IPS DF 4.7 (cell line): Measurements from ENCODE around the gene GNG12.

ENCODE experiments used
- DNase-seq: peaks from one replicate; pipeline ENCODE4 v3.0.0-alpha.2; 2013; ENCODE audit warnings: low spot score; ENCODE audit errors: extremely low read depth

The GNG12 gene

DNA sequence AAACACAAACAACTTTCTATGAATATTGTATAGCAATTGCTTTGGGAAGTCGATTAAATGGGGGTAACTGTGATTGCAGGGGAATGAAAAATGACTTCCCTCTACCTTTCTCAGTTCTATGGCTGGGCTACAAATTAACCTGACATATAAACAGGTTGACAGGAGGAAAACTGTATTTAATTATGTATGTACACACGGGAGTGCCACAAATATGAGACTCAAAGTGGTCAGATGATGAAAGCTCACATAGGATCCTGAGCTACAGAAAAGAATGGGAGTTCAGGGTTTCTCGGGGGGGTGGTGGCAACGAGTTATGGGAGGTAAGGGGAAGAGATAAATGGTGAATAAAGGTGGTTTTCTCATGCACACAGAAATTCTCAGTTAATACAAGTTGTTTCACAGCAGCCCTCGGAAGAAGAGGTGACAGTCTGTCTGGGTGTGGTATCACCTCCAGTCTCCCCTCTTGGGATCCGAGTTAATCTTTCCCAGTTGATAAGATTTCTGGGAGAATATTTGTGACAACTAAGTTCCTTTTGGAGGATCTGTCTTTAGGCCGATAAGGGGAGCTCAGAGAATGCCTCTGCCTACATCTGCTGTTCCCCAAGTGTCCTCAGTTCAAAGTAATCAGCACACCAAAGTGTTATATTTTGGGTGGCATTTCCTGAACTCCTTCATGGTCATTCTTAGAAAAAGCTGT is 122.0 kb downstream of the GNG12 start:
- DNase-seq: no peak

- no peak for DNase-seq
Measured at GRCh38 chr1:67710417-67710816, 122.8 kb downstream of the GNG12 start.

- no peak for DNase-seq
Measured at GRCh38 chr1:67708606-67709005, 124.7 kb downstream of the GNG12 start.

- no peak for DNase-seq
Measured at GRCh38 chr1:67705735-67706453, 127.4 kb downstream of the GNG12 start.

DNA sequence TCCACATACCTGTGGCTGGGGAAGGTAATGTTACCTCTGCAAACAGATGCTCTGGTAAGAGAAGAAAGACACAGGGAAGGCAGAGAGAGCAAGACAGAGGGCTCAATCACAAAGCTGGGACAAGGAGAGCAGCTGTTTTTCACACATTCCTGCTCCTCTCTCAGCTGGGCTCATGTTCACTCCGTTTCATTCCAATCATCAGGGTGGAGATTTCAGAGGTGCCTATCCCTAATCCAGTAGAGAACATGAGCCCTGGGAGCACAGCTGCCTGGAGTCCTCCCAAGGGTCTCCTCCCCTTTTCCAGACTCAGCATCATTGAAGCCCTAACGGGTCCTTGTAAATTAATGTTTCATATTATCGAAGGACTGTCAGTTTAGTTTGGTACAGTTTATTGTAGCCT is 128.9 kb downstream of the GNG12 start:
- no peak for DNase-seq

GRCh38 chr1:67701876-67702275 is 131.4 kb downstream of the GNG12 start:
- no peak for DNase-seq

- no peak for DNase-seq
Measured at GRCh38 chr1:67700692-67701410, 132.4 kb downstream of the GNG12 start.

DNA sequence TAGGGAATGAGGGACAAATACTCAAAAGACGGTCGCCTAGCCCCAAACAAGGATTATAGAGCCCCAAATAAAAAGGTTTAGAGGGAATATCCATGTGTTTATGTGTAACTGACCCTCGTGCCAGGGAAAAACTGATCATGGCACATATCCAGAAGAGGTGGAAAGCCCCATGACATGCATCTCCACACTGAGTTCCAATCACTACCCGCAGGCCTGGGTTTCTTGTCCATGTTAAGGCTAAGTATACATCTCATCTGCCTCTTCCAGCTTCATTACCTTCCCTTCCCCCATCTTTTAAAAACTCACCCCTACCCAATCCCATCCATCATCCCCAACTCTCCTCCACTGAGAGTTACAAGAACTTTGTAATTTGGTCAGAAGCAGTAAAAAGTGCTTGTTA is 133.0 kb downstream of the GNG12 start:
- no peak for DNase-seq

- no peak for DNase-seq
Measured at GRCh38 chr1:67696708-67697107, 136.6 kb downstream of the GNG12 start.

DNA sequence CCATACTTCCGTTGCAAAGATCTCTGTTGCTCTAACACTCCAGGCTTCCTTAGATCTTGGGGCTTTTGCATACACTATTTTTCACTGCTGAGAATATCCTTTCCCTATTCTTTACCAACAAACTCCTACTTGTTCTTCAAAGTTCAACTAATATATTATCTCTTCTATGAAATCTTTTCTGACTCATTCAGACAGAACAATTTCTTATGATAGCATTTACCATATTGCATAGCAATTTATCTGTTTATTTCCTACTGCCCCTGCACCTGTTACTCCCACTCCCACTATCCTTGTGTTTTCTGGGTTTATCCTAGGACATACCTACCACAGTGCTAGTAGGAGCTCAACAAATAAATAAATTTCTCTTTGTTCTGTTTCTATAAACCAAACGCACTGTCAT is 137.3 kb downstream of the GNG12 start:
- DNase-seq: no peak

GRCh38 chr1:67691712-67692111 is 141.6 kb downstream of the GNG12 start:
- no peak for DNase-seq

- no peak for DNase-seq
Measured at GRCh38 chr1:67690411-67690810, 142.9 kb downstream of the GNG12 start.

- DNase-seq: no peak
Measured at GRCh38 chr1:67690018-67690363, 143.3 kb downstream of the GNG12 start.

GRCh38 chr1:67689267-67690017 is 143.8 kb downstream of the GNG12 start:
- no peak for DNase-seq

DNA sequence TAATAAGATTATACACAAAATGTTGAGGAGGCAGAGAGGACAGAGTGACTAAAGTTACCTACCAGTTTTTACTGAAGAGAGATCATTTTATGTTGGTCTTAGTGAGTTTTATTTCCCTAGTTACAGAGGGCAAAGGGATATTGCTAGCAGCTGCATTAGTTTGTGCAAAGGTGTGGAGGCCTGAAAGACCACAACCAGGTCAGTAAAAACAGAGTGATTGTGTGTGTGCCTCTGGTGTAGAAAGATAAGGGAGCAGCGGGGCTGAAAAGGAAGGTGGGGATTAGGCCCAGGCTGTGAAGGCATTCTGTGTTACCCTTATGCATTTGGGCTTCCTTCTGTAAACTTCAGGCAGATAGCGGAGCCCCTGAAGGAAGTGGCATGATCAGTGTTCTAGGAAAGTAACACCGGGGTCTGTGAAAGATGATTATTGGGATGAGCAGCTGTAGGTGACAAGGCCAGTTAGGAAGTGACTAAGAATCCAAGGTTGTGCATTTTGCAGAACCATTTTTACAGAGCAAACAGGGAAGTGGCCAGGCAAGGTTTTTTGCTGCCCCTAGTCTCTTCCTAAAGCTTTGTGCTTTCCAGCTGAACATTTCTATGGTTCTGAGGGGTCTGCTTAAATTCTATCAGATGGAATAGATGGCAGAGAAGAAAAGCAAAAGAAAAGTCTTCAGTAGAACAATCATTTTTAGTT is 144.6 kb downstream of the GNG12 start:
- DNase-seq: no peak

- no peak for DNase-seq
Measured at GRCh38 chr1:67687649-67688048, 145.6 kb downstream of the GNG12 start.

DNA sequence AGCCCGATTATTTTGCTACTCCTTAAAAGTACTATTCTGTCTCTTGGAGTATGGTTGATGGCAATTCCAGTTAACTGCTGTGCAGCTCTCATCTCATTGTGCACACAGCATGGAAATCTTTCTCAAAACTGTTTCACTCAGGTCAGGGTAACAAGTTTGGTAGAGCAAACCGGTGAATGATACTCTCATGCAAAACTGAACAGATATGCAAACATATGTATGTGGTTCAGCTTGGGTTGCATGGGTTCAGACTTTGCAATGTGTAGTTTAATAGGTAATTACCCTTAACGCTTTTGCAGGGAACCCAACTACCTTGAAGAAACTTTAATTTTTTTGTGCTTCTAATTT is 146.1 kb downstream of the GNG12 start:
- DNase-seq: no peak

DNA sequence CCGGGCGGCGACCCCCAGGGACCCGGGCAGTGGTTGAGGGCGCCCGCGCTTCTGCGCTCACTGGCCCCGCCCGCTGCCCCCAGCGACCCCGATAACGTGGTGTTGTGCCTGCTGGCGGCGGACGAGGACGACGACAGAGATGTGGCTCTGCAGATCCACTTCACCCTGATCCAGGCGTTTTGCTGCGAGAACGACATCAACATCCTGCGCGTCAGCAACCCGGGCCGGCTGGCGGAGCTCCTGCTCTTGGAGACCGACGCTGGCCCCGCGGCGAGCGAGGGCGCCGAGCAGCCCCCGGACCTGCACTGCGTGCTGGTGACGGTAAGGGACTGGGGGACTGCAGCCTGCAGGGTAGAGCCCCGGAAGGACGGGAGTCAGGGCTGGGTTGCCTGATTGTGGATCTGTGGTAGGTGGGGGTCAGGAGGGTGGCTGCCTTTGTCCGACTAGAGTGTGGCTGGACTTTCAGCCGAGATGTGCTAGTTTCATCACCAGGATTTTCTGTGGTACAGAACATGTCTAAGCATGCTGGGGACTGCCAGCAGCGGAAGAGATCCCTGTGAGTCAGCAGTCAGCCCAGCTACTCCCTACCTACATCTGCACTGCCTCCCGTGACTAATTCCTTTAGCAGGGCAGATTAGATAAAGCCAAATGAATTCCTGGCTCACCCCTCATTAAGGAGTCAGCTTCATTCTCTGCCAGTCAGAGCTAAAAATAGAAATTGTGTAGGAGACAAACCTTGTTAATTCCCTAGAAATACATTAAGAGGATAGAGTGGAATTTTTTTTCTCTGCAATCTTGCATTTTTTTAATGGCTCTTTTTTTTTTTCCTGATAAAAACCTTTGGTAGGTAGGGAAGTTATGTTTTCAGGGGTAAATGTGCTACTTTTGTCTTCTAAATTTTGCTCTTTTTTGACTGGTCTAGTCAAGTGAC is 146.7 kb downstream of the GNG12 start:
- DNase-seq: no peak

DNA sequence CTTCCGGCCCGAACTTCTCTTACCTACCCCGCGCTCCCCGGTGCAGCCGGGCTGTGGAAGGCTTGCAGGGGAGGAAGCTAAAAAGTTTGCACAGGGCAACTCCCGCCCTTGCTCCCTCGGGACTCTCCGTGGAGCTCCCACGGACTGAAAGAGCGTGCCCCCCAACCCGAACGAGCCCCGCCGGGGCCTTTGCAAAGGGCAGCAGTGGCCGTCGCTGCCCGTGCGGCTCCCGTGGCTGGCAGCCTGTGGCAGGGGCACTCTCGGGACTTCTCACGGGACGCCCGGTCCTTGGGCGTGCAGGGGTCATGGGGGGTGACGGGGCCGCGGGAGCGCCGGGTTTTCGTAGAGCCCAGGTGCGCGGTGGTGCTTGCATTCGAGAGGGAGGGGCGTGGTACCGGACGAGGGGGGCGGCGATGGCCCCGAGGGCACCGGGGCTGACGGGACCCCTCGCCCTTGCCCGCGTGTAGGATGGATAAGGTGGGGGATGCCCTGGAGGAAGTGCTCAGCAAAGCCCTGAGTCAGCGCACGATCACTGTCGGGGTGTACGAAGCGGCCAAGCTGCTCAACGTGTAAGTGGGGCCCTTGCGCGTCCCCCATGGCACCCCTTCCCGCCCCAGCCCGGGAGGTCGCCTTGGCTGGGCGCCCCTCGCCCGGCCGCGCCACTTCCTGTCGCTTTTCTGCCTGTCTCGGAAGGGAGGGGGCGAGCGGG is 147.6 kb downstream of the GNG12 start:
- no peak for DNase-seq
